K562 (cell line): ENCODE measurements around the gene NCOA4. TPM values are rescaled to one million over a fixed set of nuclear protein-coding genes. Genes with fewer than 3 reads are reported as not detected.
A peak's percentile ranks its signal among the peaks of the same experiment; 100 is the strongest.

Experiments used
- ADNP ChIP-seq: fragments of 200-800 bp; sonication (Bioruptor generic); IDR thresholded peaks from 2 replicates; pipeline ENCODE4 v1.6.1; 2016; ENCODE audit warnings: missing genetic modification characterization, missing compliant biosample characterization
- CBFB ChIP-seq: sonication (generic); formaldehyde crosslinking; IDR thresholded peaks from 2 replicates; pipeline ENCODE4 v1.4.0; 2020; ENCODE audit warnings: mild to moderate bottlenecking, missing genetic modification reagents
- CHAMP1 ChIP-seq: fragments of 450-650 bp; IDR thresholded peaks from 2 replicates; pipeline ENCODE4 v1.6.1; 2016; ENCODE audit warnings: mild to moderate bottlenecking
- CHD1 ChIP-seq: fragments of 200-600 bp; sonication (generic); IDR thresholded peaks from one replicate; pipeline ENCODE4 v1.6.1; 2012; ENCODE audit warnings: mild to moderate bottlenecking, moderate library complexity, low read length, inconsistent platforms
- CTBP1 ChIP-seq: fragments of 450-650 bp; IDR thresholded peaks from 2 replicates; pipeline ENCODE4 v1.6.1; 2016; ENCODE audit warnings: borderline replicate concordance
- ELF1 ChIP-seq: fragments of 200-800 bp; sonication (Bioruptor generic); IDR thresholded peaks from 2 replicates; pipeline ENCODE4 v1.6.1; 2016; ENCODE audit warnings: missing genetic modification characterization, missing compliant biosample characterization
- MEIS2 ChIP-seq: fragments of 450-650 bp; IDR thresholded peaks from 2 replicates; pipeline ENCODE4 v1.6.1; 2014; ENCODE audit warnings: mild to moderate bottlenecking; ENCODE audit not compliant: partially characterized antibody
- POLR2B ChIP-seq: fragments of 450-650 bp; IDR thresholded peaks from 2 replicates; pipeline ENCODE4 v1.6.1; 2018; ENCODE audit warnings: low read depth; ENCODE audit not compliant: partially characterized antibody
- PRPF4 ChIP-seq: fragments of 200-400 bp; formaldehyde crosslinking; IDR thresholded peaks from one replicate; pipeline ENCODE4 v1.6.1; 2017; ENCODE audit warnings: low read length, low read depth, mild to moderate bottlenecking; ENCODE audit not compliant: insufficient read depth, poor library complexity, severe bottlenecking
- PTBP1 ChIP-seq: fragments of 200-400 bp; formaldehyde crosslinking; IDR thresholded peaks from 2 replicates; pipeline ENCODE4 v1.6.1; 2017; ENCODE audit warnings: low read depth, low read length
- SNIP1 ChIP-seq: fragments of 450-650 bp; IDR thresholded peaks from 2 replicates; pipeline ENCODE4 v1.7.1; 2017; ENCODE audit warnings: low read depth, mild to moderate bottlenecking
- SOX6 ChIP-seq: fragments of 450-650 bp; IDR thresholded peaks from 2 replicates; pipeline ENCODE4 v1.6.1; 2014; ENCODE audit warnings: mild to moderate bottlenecking
- TAF15 ChIP-seq: fragments of 200-400 bp; formaldehyde crosslinking; IDR thresholded peaks from 2 replicates; pipeline ENCODE4 v1.6.1; 2017; ENCODE audit warnings: mild to moderate bottlenecking, low read depth, low read length, moderate library complexity
- ZBTB34 ChIP-seq: fragments of 250-450 bp; sonication (Bioruptor Pico); IDR thresholded peaks from 2 replicates; pipeline ENCODE4 v1.8.0; 2021; ENCODE audit warnings: mild to moderate bottlenecking, moderate library complexity
- ZHX1 ChIP-seq: fragments of 150-350 bp; conservative IDR thresholded peaks from 2 replicates; pipeline ENCODE4 v1.6.1; 2014; ENCODE audit warnings: low read length
- ZKSCAN8 ChIP-seq: fragments of 200-800 bp; sonication (Bioruptor generic); IDR thresholded peaks from 2 replicates; pipeline ENCODE4 v1.6.1; 2016; ENCODE audit warnings: missing genetic modification characterization, missing compliant biosample characterization
- ZNF124 ChIP-seq: sonication (generic); formaldehyde crosslinking; IDR thresholded peaks from 2 replicates; pipeline ENCODE4 v1.8.1; 2022; ENCODE audit warnings: missing genetic modification reagents
- ZNF263 ChIP-seq: sonication (generic); formaldehyde crosslinking; IDR thresholded peaks from 2 replicates; pipeline ENCODE4 v1.8.0; 2022; ENCODE audit warnings: mild to moderate bottlenecking, missing genetic modification reagents, borderline replicate concordance
- ZNF3 ChIP-seq: fragments of 250-450 bp; sonication (Bioruptor Pico); IDR thresholded peaks from 2 replicates; pipeline ENCODE4 v1.5.0; 2021; ENCODE audit warnings: mild to moderate bottlenecking, moderate library complexity
- ZNF431 ChIP-seq: sonication (generic); formaldehyde crosslinking; IDR thresholded peaks from 2 replicates; pipeline ENCODE4 v1.8.0; 2022; ENCODE audit warnings: mild to moderate bottlenecking, missing genetic modification reagents
- ZNF655 ChIP-seq: fragments of 250-450 bp; sonication (Bioruptor Pico); IDR thresholded peaks from 2 replicates; pipeline ENCODE4 v1.5.0; 2021
- polyA plus RNA-seq, 8 experiments: library from polyadenylated mRNA; depleted of rRNA in 4 of 8; stranded (reverse) in 5 of 8; unstranded in 3 of 8; fragments of >200 nt; fragmentation: Nextera tagmentation in 2 of 8; fragmentation: Illumina TruSeq in 1 of 8; extraction: Ambion mirVana in 2 of 8; extraction: Trizol in 1 of 8; gene quantifications; 2 replicates each; pipeline versions ENCODE4 v1.2.1 to v1.2.3, GENCODE V29; 2011 to 2014; ENCODE audit warnings: inconsistent platforms in 1 of 8, missing spikeins in 1 of 8
- total RNA-seq, 7 experiments: library from RNA; depleted of rRNA in 6 of 7; stranded (reverse); fragments of >200 nt in 6 of 7; fragmentation: Illumina TruSeq in 2 of 7; extraction: Trizol in 2 of 7; gene quantifications; 2 replicates each; pipeline versions ENCODE4 v1.2.1 to v1.2.3, GENCODE V29; 2011 to 2021; ENCODE audit warnings: low replicate concordance in 1 of 7

NCOA4 gene
- total and polyA plus RNA-seq, 9 of the 15 experiments (the other 6 are each of a cell fraction or from before 2014, with no cell fraction given) = 89.8 to 283 (median 181) TPM

GRCh38 chr10:46030091-46030937 lies at the start of gene NCOA4 (continued):
- TF ChIP-seq ZNF431 (CRISPR knock-in tag) = peak; percentile 56; the same call in 1 of the 2 replicates
- peak; percentile 36; the same call in 1 of the 2 replicates for TF ChIP-seq CTBP1
- TF ChIP-seq CHD1 = peak; percentile 93
- TF ChIP-seq PRPF4 = no peak
- 0 out of 2 replicates have a peak, but pooled peaks have one; percentile 14 for TF ChIP-seq SOX6
- no peak for TF ChIP-seq ZBTB34
- no peak for TF ChIP-seq SNIP1
- TF ChIP-seq ZNF263 (CRISPR knock-in tag) = peak; percentile 69
- no peak for TF ChIP-seq PTBP1
- TF ChIP-seq ZKSCAN8 (CRISPR knock-in tag) = 0 out of 2 replicates have a peak, but pooled peaks have one; percentile 16
- 0 out of 2 replicates have a peak, but pooled peaks have one; percentile 75 for TF ChIP-seq CBFB (CRISPR knock-in tag)
- TF ChIP-seq ZNF3 (CRISPR knock-in tag) = no peak
- TF ChIP-seq ZNF655 (CRISPR knock-in tag) = no peak
- peak; percentile 65 for TF ChIP-seq ELF1
- TF ChIP-seq POLR2B = peak; percentile 92
- TF ChIP-seq CHAMP1 = peak; percentile 68
- TF ChIP-seq ZNF124 (CRISPR knock-in tag) = no peak
- peak; percentile 99 for TF ChIP-seq ZHX1
- peak; percentile 39 for TF ChIP-seq MEIS2
- TF ChIP-seq TAF15 = no peak
- TF ChIP-seq ADNP (tag) = no peak
